ENCODE results near the gene ATP5MC3. TPM values are rescaled to one million over a fixed set of nuclear protein-coding genes. Genes with fewer than 3 reads are reported as not detected.
A peak's percentile ranks its signal among the peaks of the same experiment; 100 is the strongest.

Gene ATP5MC3
- total and polyA plus RNA-seq, 10 of the 15 experiments (the other 5 are each of a cell fraction or from before 2014, with no cell fraction given) = 308 to 1,196 (median 550) TPM

- TF ChIP-seq MYC (IDR thresholded peaks at IDR 0.05; ENCODE audit: insufficient read depth, insufficient read length, insufficient replicate concordance, low read length, severe bottlenecking) = no peak
- TF ChIP-seq HSF1 (IDR thresholded peaks at IDR 0.05; ENCODE audit: low read depth, low read length) = peak; percentile 34; the same call in 1 of the 2 replicates
- TF ChIP-seq ATF2 (IDR thresholded peaks at IDR 0.05; ENCODE audit: low read length) = peak; percentile 21; the same call in 1 of the 2 replicates
- TF ChIP-seq ZNF622 (IDR thresholded peaks at IDR 0.05) = no peak
- TF ChIP-seq STAT3 (IDR thresholded peaks at IDR 0.05; ENCODE audit: low read depth, low read length) = no peak
- peak; percentile 100 for TF ChIP-seq ESRRA (IDR thresholded peaks at IDR 0.05; ENCODE audit: low read length)
- peak; percentile 35 to 89; a peak in 3 of 4 replicates for TF ChIP-seq BHLHE40 (IDR thresholded peaks at IDR 0.05; ENCODE audit: borderline replicate concordance in 1 of 2, low read depth in 2 of 2, low read length in 1 of 2)
- TF ChIP-seq TCF7 (IDR thresholded peaks at IDR 0.05; ENCODE audit: borderline replicate concordance) = peak; percentile 52; the same call in 1 of the 2 replicates
- no peak for TF ChIP-seq SMC3 (IDR thresholded peaks at IDR 0.05; ENCODE audit: borderline replicate concordance, low read length)
- 0 out of 2 replicates have a peak, but pooled peaks have one; percentile 49 for TF ChIP-seq RB1 (IDR thresholded peaks at IDR 0.05; ENCODE audit: borderline replicate concordance)
- TF ChIP-seq E2F4 (IDR thresholded peaks at IDR 0.05; ENCODE audit: low read depth, low read length) = no peak
- peak; percentile 52 for TF ChIP-seq NRF1 (conservative IDR thresholded peaks at IDR 0.05; ENCODE audit: low read depth, low read length)
- TF ChIP-seq MXI1 (IDR thresholded peaks at IDR 0.05; ENCODE audit: low read depth, low read length) = peak; percentile 52
- no peak for TF ChIP-seq RELA (IDR thresholded peaks at IDR 0.05; ENCODE audit: borderline replicate concordance, partially characterized antibody)
- no peak for TF ChIP-seq IRF3 (IDR thresholded peaks at IDR 0.05)
- TF ChIP-seq NR2C2 (IDR thresholded peaks at IDR 0.05; ENCODE audit: borderline replicate concordance, control insufficient read depth, insufficient read length, low read depth) = no peak
- peak; percentile 100 for TF ChIP-seq ZBTB40 (IDR thresholded peaks at IDR 0.05; ENCODE audit: borderline replicate concordance)
- TF ChIP-seq MEF2B (IDR thresholded peaks at IDR 0.05; ENCODE audit: partially characterized antibody, poor library complexity, severe bottlenecking) = peak; percentile 2
Measured at GRCh38 chr2:175181104-175181876, at the start of gene ATP5MC3 (continued).
